HEK293 (cell line): ENCODE measurements around the gene LILRB5.

Experiments used
- BCL6B ChIP-seq: fragments of 450-650 bp; formaldehyde crosslinking; IDR thresholded peaks from 2 replicates; pipeline ENCODE4 v1.5.1; 2017; ENCODE audit warnings: missing biosample characterization, missing genetic modification characterization
- GLIS1 ChIP-seq: fragments of 450-650 bp; formaldehyde crosslinking; IDR thresholded peaks from 2 replicates; pipeline ENCODE4 v1.5.1; 2016; ENCODE audit warnings: missing biosample characterization, missing genetic modification characterization
- HOXD13 ChIP-seq: sonication (generic); formaldehyde crosslinking; IDR thresholded peaks from 2 replicates; pipeline ENCODE4 v1.8.0; 2022; ENCODE audit warnings: missing genetic modification reagents, borderline replicate concordance
- MEIS1 ChIP-seq: sonication (generic); formaldehyde crosslinking; IDR thresholded peaks from 2 replicates; pipeline ENCODE4 v1.8.1; 2022; ENCODE audit warnings: missing genetic modification reagents, mild to moderate bottlenecking, borderline replicate concordance
- MYNN ChIP-seq: fragments of 450-650 bp; formaldehyde crosslinking; IDR thresholded peaks from 2 replicates; pipeline ENCODE4 v1.5.1; 2016; ENCODE audit warnings: missing biosample characterization, missing genetic modification characterization, borderline replicate concordance
- OSR2 ChIP-seq: fragments of 450-650 bp; formaldehyde crosslinking; IDR thresholded peaks from 2 replicates; pipeline ENCODE4 v1.5.1; 2016; ENCODE audit warnings: missing biosample characterization, missing genetic modification characterization
- PRDM2 ChIP-seq: fragments of 450-650 bp; formaldehyde crosslinking; IDR thresholded peaks from 2 replicates; pipeline ENCODE4 v1.5.1; 2016; ENCODE audit warnings: missing biosample characterization, missing genetic modification characterization, borderline replicate concordance
- ZBTB11 ChIP-seq: fragments of 450-650 bp; formaldehyde crosslinking; conservative IDR thresholded peaks from 2 replicates; pipeline ENCODE4 v1.5.1; 2016; ENCODE audit warnings: low read depth, missing biosample characterization, missing genetic modification characterization
- ZBTB44 ChIP-seq: fragments of 450-650 bp; IDR thresholded peaks from 2 replicates; pipeline ENCODE4 v1.5.1; 2018; ENCODE audit warnings: missing biosample characterization, mild to moderate bottlenecking, missing genetic modification characterization
- ZNF184 ChIP-seq: fragments of 450-650 bp; IDR thresholded peaks from 2 replicates; pipeline ENCODE4 v1.5.1; 2018; ENCODE audit warnings: missing biosample characterization, mild to moderate bottlenecking, missing genetic modification characterization
- ZNF274 ChIP-seq, 2 experiments: fragments of 200-500 bp in 1 of 2; fragments of 450-650 bp in 1 of 2; sonication (Bioruptor generic) in 1 of 2; formaldehyde crosslinking in 1 of 2; IDR thresholded peaks; 2 replicates each; pipeline versions ENCODE4 v1.5.1 to v1.6.1; 2014 to 2016; ENCODE audit warnings: borderline replicate concordance in 1 of 2, inconsistent platforms in 1 of 2, low read length in 1 of 2, missing biosample characterization in 1 of 2, missing genetic modification characterization in 1 of 2
- ZNF280D ChIP-seq: fragments of 450-650 bp; formaldehyde crosslinking; IDR thresholded peaks from 2 replicates; pipeline ENCODE4 v1.5.1; 2016; ENCODE audit warnings: missing biosample characterization, missing genetic modification characterization
- ZNF302 ChIP-seq: fragments of 450-650 bp; formaldehyde crosslinking; IDR thresholded peaks from 2 replicates; pipeline ENCODE4 v1.5.1; 2016; ENCODE audit warnings: missing biosample characterization, missing genetic modification characterization, low read depth
- ZNF518A ChIP-seq: fragments of 450-650 bp; formaldehyde crosslinking; conservative IDR thresholded peaks from 2 replicates; pipeline ENCODE4 v1.5.1; 2016; ENCODE audit warnings: low read depth, missing biosample characterization, missing genetic modification characterization
- ZNF830 ChIP-seq: fragments of 450-650 bp; IDR thresholded peaks from 2 replicates; pipeline ENCODE4 v1.5.0; 2018; ENCODE audit warnings: missing biosample characterization, missing genetic modification characterization, low read depth, mild to moderate bottlenecking, moderate library complexity

LILRB5 gene

GRCh38 chr19:54209811-54210494 lies 47.1 kb downstream of the LILRB5 start (continued):
- no peak for TF ChIP-seq ZBTB11 (tag by site-specific recombination)
- no peak for TF ChIP-seq ZNF280D (tag by site-specific recombination)
- TF ChIP-seq ZNF830 (tag by site-specific recombination), result no peak
- TF ChIP-seq OSR2 (tag by site-specific recombination), result no peak
- TF ChIP-seq ZNF302 (tag by site-specific recombination), result no peak
- TF ChIP-seq ZNF274 (IDR thresholded peaks at IDR 0.05; ENCODE audit: low read length), result no peak
- no peak for TF ChIP-seq ZNF274 (tag by site-specific recombination; IDR thresholded peaks at IDR 0.05; ENCODE audit: borderline replicate concordance)
- no peak for TF ChIP-seq MEIS1 (CRISPR knock-in tag)
- no peak for TF ChIP-seq PRDM2 (tag by site-specific recombination)
- TF ChIP-seq ZNF184 (tag by site-specific recombination), result no peak
- TF ChIP-seq GLIS1, result no peak
- TF ChIP-seq ZBTB44 (tag by site-specific recombination), result peak; percentile 55; the same call in 1 of the 2 replicates
- TF ChIP-seq ZNF518A (tag by site-specific recombination), result no peak
- TF ChIP-seq BCL6B, result no peak
- TF ChIP-seq HOXD13 (CRISPR knock-in tag), result no peak
- no peak for TF ChIP-seq MYNN (tag by site-specific recombination)
- TF ChIP-seq, all 188 proteins: peak for 31
